Osteocyte (in vitro differentiated cells): Measurements from ENCODE around the gene SERINC2. TPM values are rescaled to one million over a fixed set of nuclear protein-coding genes. Genes with fewer than 3 reads are reported as not detected.

ENCODE experiments used
- DNase-seq: peaks from one replicate; pipeline ENCODE4 v3.0.0; 2021; ENCODE audit warnings: mixed read lengths; ENCODE audit not compliant: unreplicated experiment; ENCODE audit errors: extremely low spot score
- H3K27ac Mint-ChIP-seq: one replicate; pipeline ENCODE4 v1.8.0; 2021; ENCODE audit warnings: mild to moderate bottlenecking, mixed read lengths; ENCODE audit not compliant: unreplicated experiment
- H3K27me3 Mint-ChIP-seq: one replicate; pipeline ENCODE4 v1.8.0; 2021; ENCODE audit warnings: mixed read lengths; ENCODE audit not compliant: unreplicated experiment
- H3K36me3 Mint-ChIP-seq: one replicate; pipeline ENCODE4 v1.8.0; 2021; ENCODE audit warnings: mixed read lengths; ENCODE audit not compliant: unreplicated experiment
- H3K4me1 Mint-ChIP-seq: one replicate; pipeline ENCODE4 v1.8.0; 2021; ENCODE audit warnings: mixed read lengths; ENCODE audit not compliant: unreplicated experiment
- H3K4me3 Mint-ChIP-seq: one replicate; pipeline ENCODE4 v1.8.0; 2021; ENCODE audit warnings: mild to moderate bottlenecking, moderate library complexity, mixed read lengths; ENCODE audit not compliant: unreplicated experiment
- H3K9me3 Mint-ChIP-seq: one replicate; pipeline ENCODE4 v1.8.0; 2021; ENCODE audit warnings: mixed read lengths; ENCODE audit not compliant: unreplicated experiment
- CTCF ChIP-seq: fragments of 200-600 bp; sonication (generic); IDR thresholded peaks from 2 replicates; pipeline ENCODE4 v1.5.0; 2021; ENCODE audit warnings: antibody characterized with exemption, mild to moderate bottlenecking, moderate library complexity
- long read RNA-seq: library from polyadenylated mRNA; unstranded; transcript quantifications from one replicate; pipeline ENCODE4 v2.0.0, GENCODE V29; 2021
- total RNA-seq: library from RNA; stranded (reverse); gene quantifications from 2 replicates; pipeline ENCODE4 v1.2.1, GENCODE V29; 2021

The SERINC2 gene
- 4.2 and 4.5 TPM in 2 replicates for total RNA-seq
- long read RNA-seq: 0 reads

- no peak for TF ChIP-seq CTCF
- Mint-ChIP-seq H3K4me3 (peak within 1 kb of the TSS; percentile 90), H3K27ac (peak within 1 kb of the TSS; percentile 38), H3K4me1 (peaks cover 3% of the 10 kb centered on the region), H3K36me3 (no peaks in the 10 kb centered on the region), H3K9me3 (no peaks in the 10 kb centered on the region), H3K27me3 (peaks cover 41% of the 10 kb centered on the region)
- no peak for DNase-seq
Observed at GRCh38 chr1:31412732-31413404, at the start of gene SERINC2. Gene SERINC2, plus strand, starts transcription at chr1:31413213. Its CDS starts 53 bp downstream, at chr1:31413266.

GRCh38 chr1:31364561-31365250 is 48.3 kb upstream of the SERINC2 start:
- Mint-ChIP-seq H3K27ac (no peak overlapping the region), H3K36me3 (peaks cover 27% of the 10 kb centered on the region), H3K9me3 (no peaks in the 10 kb centered on the region), H3K27me3 (no peaks in the 10 kb centered on the region), H3K4me3 (no peak overlapping the region), H3K4me1 (no peaks in the 10 kb centered on the region)
- no peak for TF ChIP-seq CTCF
- DNase-seq: no peak

- H3K9me3 Mint-ChIP-seq: no peaks in the 10 kb centered on the region
- H3K27me3 Mint-ChIP-seq: no peaks in the 10 kb centered on the region
- peaks cover 7% of the 10 kb centered on the region for H3K4me1 Mint-ChIP-seq
- no peak for DNase-seq
- H3K4me3 Mint-ChIP-seq: no peak overlapping the region
- H3K27ac Mint-ChIP-seq: no peak overlapping the region
- peaks cover 20% of the 10 kb centered on the region for H3K36me3 Mint-ChIP-seq
- TF ChIP-seq CTCF: no peak
Observed at GRCh38 chr1:31366796-31367195, 46.2 kb upstream of the SERINC2 start.

GRCh38 chr1:31368611-31369107 is 44.4 kb upstream of the SERINC2 start:
- Mint-ChIP-seq H3K4me3 (no peak overlapping the region), H3K27ac (no peak overlapping the region), H3K4me1 (peaks cover 23% of the 10 kb centered on the region), H3K9me3 (no peaks in the 10 kb centered on the region), H3K36me3 (peaks cover 20% of the 10 kb centered on the region), H3K27me3 (no peaks in the 10 kb centered on the region)
- DNase-seq: no peak
- no peak for TF ChIP-seq CTCF

- H3K27ac Mint-ChIP-seq: no peak overlapping the region
- no peaks in the 10 kb centered on the region for H3K9me3 Mint-ChIP-seq
- H3K4me3 Mint-ChIP-seq: no peak overlapping the region
- TF ChIP-seq CTCF: no peak
- H3K36me3 Mint-ChIP-seq: peaks cover 15% of the 10 kb centered on the region
- H3K4me1 Mint-ChIP-seq: peaks cover 36% of the 10 kb centered on the region
- no peak for DNase-seq
- H3K27me3 Mint-ChIP-seq: no peaks in the 10 kb centered on the region
Observed at GRCh38 chr1:31370021-31370420, 43.0 kb upstream of the SERINC2 start.
